Osteocyte (in vitro differentiated cells): Measurements from ENCODE around the gene PACS2. TPM values are rescaled to one million over a fixed set of nuclear protein-coding genes. Genes with fewer than 3 reads are reported as not detected.

Experiments
- DNase-seq: peaks from one replicate; pipeline ENCODE4 v3.0.0; 2021; ENCODE audit warnings: mixed read lengths; ENCODE audit not compliant: unreplicated experiment; ENCODE audit errors: extremely low spot score
- H3K27ac Mint-ChIP-seq: one replicate; pipeline ENCODE4 v1.8.0; 2021; ENCODE audit warnings: mild to moderate bottlenecking, mixed read lengths; ENCODE audit not compliant: unreplicated experiment
- H3K27me3 Mint-ChIP-seq: one replicate; pipeline ENCODE4 v1.8.0; 2021; ENCODE audit warnings: mixed read lengths; ENCODE audit not compliant: unreplicated experiment
- H3K36me3 Mint-ChIP-seq: one replicate; pipeline ENCODE4 v1.8.0; 2021; ENCODE audit warnings: mixed read lengths; ENCODE audit not compliant: unreplicated experiment
- H3K4me1 Mint-ChIP-seq: one replicate; pipeline ENCODE4 v1.8.0; 2021; ENCODE audit warnings: mixed read lengths; ENCODE audit not compliant: unreplicated experiment
- H3K4me3 Mint-ChIP-seq: one replicate; pipeline ENCODE4 v1.8.0; 2021; ENCODE audit warnings: mild to moderate bottlenecking, moderate library complexity, mixed read lengths; ENCODE audit not compliant: unreplicated experiment
- H3K9me3 Mint-ChIP-seq: one replicate; pipeline ENCODE4 v1.8.0; 2021; ENCODE audit warnings: mixed read lengths; ENCODE audit not compliant: unreplicated experiment
- total RNA-seq: library from RNA; stranded (reverse); gene quantifications from 2 replicates; pipeline ENCODE4 v1.2.1, GENCODE V29; 2021
- TF ChIP-seq, protein P1 (sequence below): fragments of 200-600 bp; sonication (generic); IDR thresholded peaks from 2 replicates; pipeline ENCODE4 v1.5.0; 2021; ENCODE audit warnings: antibody characterized with exemption, mild to moderate bottlenecking, moderate library complexity

PACS2 gene
- total RNA-seq, 1 donor from 2014 or later, result 115 TPM

DNA sequence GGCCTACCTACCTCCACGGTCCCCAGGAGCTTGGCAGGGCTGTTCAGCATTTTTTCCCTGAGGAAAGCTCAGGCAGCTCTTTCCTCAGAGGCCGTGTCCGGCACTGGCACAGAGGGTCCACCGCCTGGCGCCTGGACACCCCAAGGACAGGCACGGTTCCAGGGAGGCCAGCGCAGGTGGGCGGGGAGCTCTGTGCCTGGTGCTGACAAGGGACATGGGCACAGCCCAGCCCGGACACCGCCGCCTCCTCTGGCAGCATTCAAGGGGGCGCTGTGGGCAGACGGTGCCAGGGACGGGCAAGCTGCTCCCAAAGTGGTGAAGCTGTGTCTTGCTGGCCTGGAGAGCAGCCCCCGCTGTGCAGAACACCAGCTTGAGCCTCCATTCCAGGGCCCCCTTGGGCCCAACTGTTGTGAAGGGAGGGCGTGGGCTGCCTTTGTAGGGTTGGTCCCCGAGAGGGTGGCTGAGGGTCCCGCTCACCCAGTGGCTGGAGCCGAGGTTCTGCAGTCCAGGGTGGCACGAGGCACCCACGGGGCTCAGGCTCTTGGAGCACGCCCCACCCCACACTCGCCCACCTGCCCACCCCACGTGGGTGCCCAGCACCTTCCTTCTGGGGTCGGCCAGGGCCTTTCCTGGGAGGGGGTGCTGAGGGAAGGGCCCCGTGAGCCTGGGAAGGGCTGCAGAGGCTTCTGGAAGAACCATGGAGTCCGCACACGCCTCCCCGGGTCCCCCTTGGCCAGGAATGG, 54.5 kb downstream of the PACS2 start:
- Mint-ChIP-seq H3K4me1 (no peaks in the 10 kb centered on the region), H3K4me3 (no peak overlapping the region), H3K36me3 (peaks cover 14% of the 10 kb centered on the region), H3K27ac (no peak overlapping the region), H3K27me3 (no peaks in the 10 kb centered on the region), H3K9me3 (no peaks in the 10 kb centered on the region)
- no peak for DNase-seq
- TF ChIP-seq, protein P1, sequence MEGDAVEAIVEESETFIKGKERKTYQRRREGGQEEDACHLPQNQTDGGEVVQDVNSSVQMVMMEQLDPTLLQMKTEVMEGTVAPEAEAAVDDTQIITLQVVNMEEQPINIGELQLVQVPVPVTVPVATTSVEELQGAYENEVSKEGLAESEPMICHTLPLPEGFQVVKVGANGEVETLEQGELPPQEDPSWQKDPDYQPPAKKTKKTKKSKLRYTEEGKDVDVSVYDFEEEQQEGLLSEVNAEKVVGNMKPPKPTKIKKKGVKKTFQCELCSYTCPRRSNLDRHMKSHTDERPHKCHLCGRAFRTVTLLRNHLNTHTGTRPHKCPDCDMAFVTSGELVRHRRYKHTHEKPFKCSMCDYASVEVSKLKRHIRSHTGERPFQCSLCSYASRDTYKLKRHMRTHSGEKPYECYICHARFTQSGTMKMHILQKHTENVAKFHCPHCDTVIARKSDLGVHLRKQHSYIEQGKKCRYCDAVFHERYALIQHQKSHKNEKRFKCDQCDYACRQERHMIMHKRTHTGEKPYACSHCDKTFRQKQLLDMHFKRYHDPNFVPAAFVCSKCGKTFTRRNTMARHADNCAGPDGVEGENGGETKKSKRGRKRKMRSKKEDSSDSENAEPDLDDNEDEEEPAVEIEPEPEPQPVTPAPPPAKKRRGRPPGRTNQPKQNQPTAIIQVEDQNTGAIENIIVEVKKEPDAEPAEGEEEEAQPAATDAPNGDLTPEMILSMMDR, result no peak

DNA sequence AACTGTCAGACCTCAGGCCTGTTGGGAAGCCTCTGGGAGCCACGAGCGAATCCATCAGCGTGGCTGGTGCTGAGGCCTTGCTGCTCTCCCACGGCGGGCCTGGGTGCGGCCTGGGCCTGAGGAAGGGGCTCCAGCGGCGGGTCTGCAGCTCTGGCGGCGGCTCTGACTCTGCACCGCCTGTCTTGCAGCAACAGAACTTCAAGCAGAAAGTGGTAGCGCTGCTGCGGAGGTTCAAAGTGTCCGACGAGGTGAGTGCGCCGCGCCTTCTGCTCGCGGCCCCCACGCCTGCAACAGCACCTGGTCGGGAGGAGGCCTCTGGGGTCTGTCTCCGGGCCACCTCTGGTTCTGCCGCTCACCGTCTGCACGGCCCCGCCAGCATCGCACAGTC, 55.1 kb downstream of the PACS2 start:
- H3K27ac Mint-ChIP-seq, result no peak overlapping the region
- TF ChIP-seq, protein P1, result no peak
- H3K36me3 Mint-ChIP-seq, result peaks cover 14% of the 10 kb centered on the region
- H3K4me3 Mint-ChIP-seq, result no peak overlapping the region
- H3K9me3 Mint-ChIP-seq, result no peaks in the 10 kb centered on the region
- DNase-seq, result no peak
- no peaks in the 10 kb centered on the region for H3K4me1 Mint-ChIP-seq
- no peaks in the 10 kb centered on the region for H3K27me3 Mint-ChIP-seq

DNA sequence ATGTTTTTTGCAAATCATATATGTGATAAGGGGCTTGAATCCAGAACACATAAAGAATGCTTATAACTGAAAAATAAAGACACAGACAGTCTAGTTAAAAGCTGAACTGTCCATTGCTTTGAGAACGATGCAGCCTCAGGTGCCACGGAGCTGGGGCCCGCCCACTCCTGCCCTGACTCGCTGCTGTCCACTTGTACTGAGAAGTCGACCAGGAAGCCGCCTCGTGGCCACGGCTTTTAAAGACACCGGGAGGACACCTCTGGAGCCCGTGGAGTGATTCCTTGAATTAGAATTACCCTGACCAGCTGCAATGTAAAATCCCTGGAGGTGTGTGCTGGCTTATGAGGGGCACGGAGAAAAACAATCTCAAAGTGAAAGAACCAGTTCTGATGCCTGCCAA, 59.8 kb downstream of the PACS2 start:
- no peaks in the 10 kb centered on the region for H3K4me1 Mint-ChIP-seq
- H3K4me3 Mint-ChIP-seq, result no peak overlapping the region
- no peak overlapping the region for H3K27ac Mint-ChIP-seq
- H3K36me3 Mint-ChIP-seq, result peaks cover 9% of the 10 kb centered on the region
- DNase-seq, result no peak
- no peaks in the 10 kb centered on the region for H3K9me3 Mint-ChIP-seq
- H3K27me3 Mint-ChIP-seq, result no peaks in the 10 kb centered on the region
- TF ChIP-seq, protein P1, result no peak

DNA sequence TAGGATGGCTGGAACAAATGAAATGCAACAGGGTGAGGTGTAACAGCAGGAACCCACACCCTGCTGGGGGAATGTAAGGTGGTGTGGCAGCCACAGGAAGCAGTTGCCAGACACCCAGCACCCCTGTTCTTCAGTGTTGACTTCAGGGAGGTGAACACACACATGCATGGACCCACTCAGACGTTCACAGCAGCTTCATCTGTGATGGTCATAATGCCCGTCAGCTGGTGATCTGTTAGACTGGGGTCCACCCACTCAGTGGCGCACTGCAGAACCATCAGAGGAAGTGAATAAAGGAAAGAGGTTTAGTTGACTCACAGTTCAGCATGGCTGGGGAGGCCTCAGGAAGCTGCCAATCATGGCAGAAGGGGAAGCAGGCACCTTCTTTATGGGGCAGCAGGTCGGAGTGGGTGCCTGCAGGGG, 61.1 kb downstream of the PACS2 start:
- TF ChIP-seq, protein P1, result no peak
- peaks cover 7% of the 10 kb centered on the region for H3K36me3 Mint-ChIP-seq
- no peaks in the 10 kb centered on the region for H3K27me3 Mint-ChIP-seq
- H3K4me3 Mint-ChIP-seq, result no peak overlapping the region
- no peaks in the 10 kb centered on the region for H3K9me3 Mint-ChIP-seq
- H3K4me1 Mint-ChIP-seq, result no peaks in the 10 kb centered on the region
- DNase-seq, result no peak
- H3K27ac Mint-ChIP-seq, result no peak overlapping the region

DNA sequence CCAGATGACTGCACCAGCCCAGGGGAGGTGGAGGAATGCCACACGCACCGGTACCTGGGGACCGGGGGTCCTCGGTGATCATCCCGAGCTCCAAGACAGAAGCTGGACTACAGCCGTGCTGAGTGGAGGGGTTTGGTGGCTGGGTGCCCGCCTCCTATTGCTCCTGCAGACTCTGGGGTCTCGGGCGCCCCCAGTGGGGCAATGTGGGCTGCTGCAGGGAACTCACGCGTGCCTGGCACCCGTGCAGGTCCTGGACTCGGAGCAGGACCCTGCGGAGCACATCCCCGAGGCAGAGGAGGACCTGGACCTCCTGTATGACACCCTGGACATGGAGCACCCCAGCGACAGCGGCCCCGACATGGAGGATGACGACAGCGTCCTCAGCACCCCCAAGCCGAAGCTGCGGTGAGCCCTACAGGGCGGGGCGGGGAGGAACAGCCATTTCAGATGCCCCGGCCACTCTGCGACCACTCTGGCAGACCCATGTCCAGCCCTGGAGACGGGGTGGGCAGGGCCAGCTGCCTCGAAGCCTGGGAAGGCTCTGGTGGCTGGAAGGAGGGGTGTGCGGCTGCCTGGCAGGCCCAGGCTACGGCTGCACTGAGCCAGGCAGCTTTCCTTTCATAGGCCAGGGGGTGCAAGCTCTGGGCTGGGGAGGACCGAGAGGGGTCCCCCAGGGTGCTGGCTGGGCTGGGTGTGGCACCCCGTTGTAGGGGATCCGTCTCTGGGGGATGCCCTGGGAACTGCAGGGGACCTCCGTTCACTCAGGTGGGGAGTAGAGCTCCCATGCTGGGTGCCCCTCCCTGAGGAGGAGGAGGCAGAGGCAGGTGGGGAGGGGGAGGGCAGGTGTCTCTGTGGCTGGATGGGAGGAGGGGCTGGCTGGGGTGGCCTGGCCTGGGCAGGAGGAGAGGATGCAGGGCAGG, 62.2 kb downstream of the PACS2 start:
- DNase-seq, result no peak
- Mint-ChIP-seq H3K4me1 (no peaks in the 10 kb centered on the region), H3K4me3 (no peak overlapping the region), H3K9me3 (no peaks in the 10 kb centered on the region), H3K27me3 (no peaks in the 10 kb centered on the region), H3K27ac (no peak overlapping the region), H3K36me3 (peaks cover 5% of the 10 kb centered on the region)
- TF ChIP-seq, protein P1, result no peak
